WI38 (cell line): Measurements from ENCODE around the gene GZMM.

Experiments used
- H3K4me3 ChIP-seq: 2 replicates; pipeline ENCODE4 v1.5.1; 2011; ENCODE audit warnings: low read depth, mild to moderate bottlenecking, control low read depth, low read length
- TF ChIP-seq, protein P1 (sequence below): IDR thresholded peaks from 2 replicates; pipeline ENCODE4 v1.5.1; 2012; ENCODE audit warnings: low read depth, mild to moderate bottlenecking, control low read depth, low read length

The GZMM gene

DNA sequence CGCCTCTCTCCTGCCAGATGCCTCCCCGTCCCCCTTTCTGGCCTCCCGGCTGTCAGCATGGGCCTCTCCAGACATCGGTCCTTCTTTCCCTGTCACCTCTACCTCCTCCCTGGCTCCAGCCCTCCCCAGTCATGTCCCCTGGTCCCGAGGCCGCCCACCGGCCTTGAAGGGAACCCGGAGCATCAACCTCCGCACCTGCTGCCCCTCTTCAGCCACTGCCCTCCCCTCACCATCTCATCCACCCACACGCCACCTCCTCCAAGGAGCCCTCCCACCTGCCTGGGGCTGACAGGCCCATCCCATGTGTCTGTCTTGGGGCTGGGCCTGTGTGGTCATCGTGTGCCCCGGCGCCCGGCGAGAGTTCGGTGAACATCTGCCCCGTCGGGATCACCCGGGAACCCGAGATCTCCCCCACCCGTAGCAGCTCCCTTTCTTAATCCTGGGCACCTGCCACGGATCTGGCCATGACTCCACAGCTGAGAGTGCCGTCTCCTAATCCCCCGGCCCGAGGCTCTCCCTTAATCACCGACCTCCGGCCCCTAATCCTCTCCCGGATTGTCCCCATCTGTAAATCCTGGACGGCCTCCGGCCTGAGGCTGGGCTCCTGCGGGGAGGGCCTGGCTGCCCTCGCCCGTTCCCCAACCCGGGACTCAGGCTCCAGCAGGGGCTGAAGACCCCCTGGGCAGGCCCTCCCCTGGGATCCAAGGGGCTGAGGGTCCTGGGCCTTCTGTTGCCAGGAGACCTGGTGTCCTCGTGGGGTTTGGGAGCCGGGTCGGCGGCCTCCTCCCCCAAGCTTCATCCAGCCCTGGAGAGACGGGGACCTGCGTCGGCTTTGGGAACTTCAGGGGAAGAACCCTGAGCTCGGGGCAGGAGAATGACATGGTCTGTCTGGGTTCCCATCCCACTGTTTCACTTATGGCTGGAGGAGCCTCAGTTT, 51.7 kb downstream of the GZMM start:
- TF ChIP-seq, protein P1, sequence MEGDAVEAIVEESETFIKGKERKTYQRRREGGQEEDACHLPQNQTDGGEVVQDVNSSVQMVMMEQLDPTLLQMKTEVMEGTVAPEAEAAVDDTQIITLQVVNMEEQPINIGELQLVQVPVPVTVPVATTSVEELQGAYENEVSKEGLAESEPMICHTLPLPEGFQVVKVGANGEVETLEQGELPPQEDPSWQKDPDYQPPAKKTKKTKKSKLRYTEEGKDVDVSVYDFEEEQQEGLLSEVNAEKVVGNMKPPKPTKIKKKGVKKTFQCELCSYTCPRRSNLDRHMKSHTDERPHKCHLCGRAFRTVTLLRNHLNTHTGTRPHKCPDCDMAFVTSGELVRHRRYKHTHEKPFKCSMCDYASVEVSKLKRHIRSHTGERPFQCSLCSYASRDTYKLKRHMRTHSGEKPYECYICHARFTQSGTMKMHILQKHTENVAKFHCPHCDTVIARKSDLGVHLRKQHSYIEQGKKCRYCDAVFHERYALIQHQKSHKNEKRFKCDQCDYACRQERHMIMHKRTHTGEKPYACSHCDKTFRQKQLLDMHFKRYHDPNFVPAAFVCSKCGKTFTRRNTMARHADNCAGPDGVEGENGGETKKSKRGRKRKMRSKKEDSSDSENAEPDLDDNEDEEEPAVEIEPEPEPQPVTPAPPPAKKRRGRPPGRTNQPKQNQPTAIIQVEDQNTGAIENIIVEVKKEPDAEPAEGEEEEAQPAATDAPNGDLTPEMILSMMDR: no peak
- no peak overlapping the region for H3K4me3 ChIP-seq

DNA sequence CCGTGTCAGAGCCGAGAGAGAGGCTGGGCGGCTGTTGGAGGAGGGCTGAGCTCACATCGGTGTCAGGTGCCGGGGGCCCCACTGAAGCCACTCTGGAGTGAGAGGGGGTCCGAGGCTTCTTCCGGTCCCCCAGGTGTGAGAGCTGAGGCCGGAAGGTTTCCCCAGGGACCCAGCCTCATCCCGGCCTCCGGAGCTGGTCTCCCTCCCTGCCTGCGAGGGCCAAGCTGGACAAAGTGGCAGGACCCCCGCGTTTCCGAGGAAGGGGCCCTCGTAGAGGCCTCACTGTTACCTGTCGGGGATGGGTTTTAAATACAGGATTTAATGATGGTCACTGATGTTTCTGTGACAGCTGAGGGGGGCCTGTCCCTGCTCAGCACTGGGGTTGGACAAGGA, 52.4 kb downstream of the GZMM start:
- no peak overlapping the region for H3K4me3 ChIP-seq
- TF ChIP-seq, protein P1: no peak

DNA sequence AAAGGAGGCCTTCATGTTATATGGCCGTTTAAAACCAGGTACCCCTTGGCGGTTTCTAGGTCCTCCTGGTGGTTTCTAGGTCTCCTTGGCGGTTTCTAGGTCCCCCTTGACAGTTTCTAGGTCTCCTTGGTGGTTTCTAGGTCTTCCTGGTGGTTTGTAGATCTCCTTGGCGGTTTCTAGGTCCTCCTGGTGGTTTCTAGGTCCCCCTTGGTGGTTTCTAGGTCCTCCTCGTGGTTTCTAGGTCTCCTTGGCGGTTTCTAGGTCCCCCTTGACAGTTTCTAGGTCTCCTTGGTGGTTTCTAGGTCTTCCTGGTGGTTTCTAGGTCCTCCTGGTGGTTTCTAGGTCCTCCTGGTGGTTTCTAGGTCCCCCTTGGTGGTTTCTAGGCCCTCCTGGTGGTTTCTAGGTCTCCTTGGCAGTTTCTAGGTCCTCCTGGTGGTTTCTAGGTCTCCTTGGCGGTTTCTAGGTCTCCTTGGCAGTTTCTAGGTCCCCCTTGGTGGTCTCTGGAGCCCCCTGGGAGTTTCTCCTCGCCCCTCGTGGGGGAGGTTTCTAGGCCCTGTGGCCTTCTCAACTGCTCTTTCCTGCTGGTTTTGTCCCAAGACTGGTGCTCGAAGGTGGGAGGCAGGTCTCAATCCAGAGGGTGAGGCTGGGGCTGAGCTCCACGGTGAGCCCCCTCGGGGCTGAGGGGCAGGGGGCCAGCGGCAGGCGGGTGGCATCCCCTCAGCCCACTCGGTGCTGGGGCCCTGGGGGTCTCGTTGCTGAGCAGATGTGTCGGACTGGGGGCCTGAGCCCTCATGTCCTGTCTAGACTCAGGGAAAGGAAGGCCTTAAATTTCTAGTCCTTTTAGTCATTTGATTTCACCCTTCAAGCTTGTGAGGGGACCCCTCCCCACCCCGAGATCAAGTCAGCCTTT, 53.8 kb downstream of the GZMM start:
- TF ChIP-seq, protein P1: no peak
- H3K4me3 ChIP-seq: no peak overlapping the region
